ENCODE data around the gene CES2.

Gene CES2

GRCh38 chr16:66919569-66920298 is 15.6 kb upstream of the CES2 start:
- no peak overlapping the region for H3K9ac ChIP-seq (ENCODE audit: low read depth, low read length, poor library complexity, severe bottlenecking)
- no peak overlapping the region for H3K4me2 ChIP-seq (ENCODE audit: low read depth, low read length, poor library complexity, severe bottlenecking)
- no peak overlapping the region for H3K4me3 ChIP-seq (ENCODE audit: low read length, poor library complexity, severe bottlenecking)
- H3K27me3 ChIP-seq (ENCODE audit: insufficient read depth, low read length, poor library complexity, severe bottlenecking): no peaks in the 10 kb centered on the region
- H3K9me2 ChIP-seq (replicated peaks; ENCODE audit: low read depth, low read length): no peaks in the 10 kb centered on the region
- H3K9me3 ChIP-seq (ENCODE audit: insufficient read depth, low read depth, low read length): no peaks in the 10 kb centered on the region
- H3F3A ChIP-seq (ENCODE audit: low read depth): no peaks in the 10 kb centered on the region
- no peaks in the 10 kb centered on the region for H3K36me3 ChIP-seq (ENCODE audit: insufficient read depth, low read length)
- TF ChIP-seq CTCF (conservative IDR thresholded peaks at IDR 0.05; ENCODE audit: low read length) (no peak), EZH2phosphoT487 (IDR thresholded peaks at IDR 0.05; ENCODE audit: borderline replicate concordance) (no peak)
- no peaks in the 10 kb centered on the region for H4K20me1 ChIP-seq (ENCODE audit: insufficient read depth, low read length, poor library complexity, severe bottlenecking)
- no peaks in the 10 kb centered on the region for H3K79me2 ChIP-seq (ENCODE audit: insufficient read depth, low read length)
- no peaks in the 10 kb centered on the region for H3K4me1 ChIP-seq (ENCODE audit: insufficient read depth, low read length, poor library complexity, severe bottlenecking)
- no peak overlapping the region for H2AFZ ChIP-seq (ENCODE audit: low read length)

- no peak overlapping the region for H3K9ac ChIP-seq (ENCODE audit: low read depth, low read length, poor library complexity, severe bottlenecking)
- no peaks in the 10 kb centered on the region for H3K79me2 ChIP-seq (ENCODE audit: insufficient read depth, low read length)
- no peak overlapping the region for H3K4me2 ChIP-seq (ENCODE audit: low read depth, low read length, poor library complexity, severe bottlenecking)
- no peaks in the 10 kb centered on the region for H3F3A ChIP-seq (ENCODE audit: low read depth)
- no peaks in the 10 kb centered on the region for H3K9me2 ChIP-seq (replicated peaks; ENCODE audit: low read depth, low read length)
- no peaks in the 10 kb centered on the region for H3K4me1 ChIP-seq (ENCODE audit: insufficient read depth, low read length, poor library complexity, severe bottlenecking)
- no peaks in the 10 kb centered on the region for H4K20me1 ChIP-seq (ENCODE audit: insufficient read depth, low read length, poor library complexity, severe bottlenecking)
- TF ChIP-seq CTCF (conservative IDR thresholded peaks at IDR 0.05; ENCODE audit: low read length) (no peak), EZH2phosphoT487 (IDR thresholded peaks at IDR 0.05; ENCODE audit: borderline replicate concordance) (no peak)
- H3K9me3 ChIP-seq (ENCODE audit: insufficient read depth, low read depth, low read length): no peaks in the 10 kb centered on the region
- no peak overlapping the region for H3K4me3 ChIP-seq (ENCODE audit: low read length, poor library complexity, severe bottlenecking)
- H3K27me3 ChIP-seq (ENCODE audit: insufficient read depth, low read length, poor library complexity, severe bottlenecking): no peaks in the 10 kb centered on the region
- H3K36me3 ChIP-seq (ENCODE audit: insufficient read depth, low read length): no peaks in the 10 kb centered on the region
- no peak overlapping the region for H2AFZ ChIP-seq (ENCODE audit: low read length)
Observed at GRCh38 chr16:66920299-66920590, 15.1 kb upstream of the CES2 start.

- Histone ChIP-seq H3K4me2 (ENCODE audit: low read depth, low read length, poor library complexity, severe bottlenecking) (no peak overlapping the region), H3K27me3 (ENCODE audit: insufficient read depth, low read length, poor library complexity, severe bottlenecking) (no peaks in the 10 kb centered on the region), H3K4me3 (ENCODE audit: low read length, poor library complexity, severe bottlenecking) (no peak overlapping the region), H3K9ac (ENCODE audit: low read depth, low read length, poor library complexity, severe bottlenecking) (no peak overlapping the region), H3K4me1 (ENCODE audit: insufficient read depth, low read length, poor library complexity, severe bottlenecking) (no peaks in the 10 kb centered on the region), H3K36me3 (ENCODE audit: insufficient read depth, low read length) (no peaks in the 10 kb centered on the region), H3K9me3 (ENCODE audit: insufficient read depth, low read depth, low read length) (no peaks in the 10 kb centered on the region), H3K79me2 (ENCODE audit: insufficient read depth, low read length) (no peaks in the 10 kb centered on the region), H3K9me2 (replicated peaks; ENCODE audit: low read depth, low read length) (no peaks in the 10 kb centered on the region), H4K20me1 (ENCODE audit: insufficient read depth, low read length, poor library complexity, severe bottlenecking) (no peaks in the 10 kb centered on the region), H2AFZ (ENCODE audit: low read length) (no peak overlapping the region), H3F3A (ENCODE audit: low read depth) (no peaks in the 10 kb centered on the region)
- TF ChIP-seq CTCF (conservative IDR thresholded peaks at IDR 0.05; ENCODE audit: low read length) (no peak), EZH2phosphoT487 (IDR thresholded peaks at IDR 0.05; ENCODE audit: borderline replicate concordance) (no peak)
Observed at GRCh38 chr16:66920924-66921680, 14.2 kb upstream of the CES2 start.
